Measurements from ENCODE around the gene RBM38.

RBM38 gene

DNA sequence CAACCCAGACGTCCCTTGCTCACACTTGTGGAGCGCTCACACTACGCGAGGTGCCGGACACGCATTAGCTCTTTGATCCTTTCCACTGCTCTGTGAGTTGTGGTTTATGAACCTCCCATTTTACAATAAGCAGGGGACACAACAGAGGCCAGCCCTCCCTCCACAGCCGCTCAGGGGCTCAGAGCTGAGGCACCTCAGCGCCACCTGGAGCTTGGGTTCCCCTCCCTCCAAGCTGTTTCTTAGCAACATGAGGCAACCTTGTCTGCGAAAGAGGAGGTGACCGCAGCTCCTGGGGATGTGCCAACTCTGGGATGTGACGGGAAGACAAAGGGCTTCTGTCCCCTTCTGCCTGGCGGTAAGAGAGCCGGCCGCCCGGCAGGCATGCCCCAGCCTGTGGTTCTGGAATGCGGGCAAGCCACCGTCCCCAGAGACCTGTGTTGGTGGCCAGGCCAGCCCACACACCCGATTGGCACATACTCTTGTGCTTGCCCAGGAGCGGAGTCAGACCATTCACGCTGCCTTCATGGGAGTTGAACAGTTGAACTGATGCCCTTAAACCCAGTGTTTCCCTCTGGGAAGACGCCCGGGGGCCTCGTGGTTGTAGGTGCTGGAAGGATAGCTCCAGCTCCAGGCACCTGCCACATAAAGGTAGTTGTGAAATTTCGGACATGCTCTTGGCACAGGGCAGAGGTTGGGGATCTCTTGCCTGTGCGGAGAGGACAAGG lies 44.5 kb downstream of the RBM38 start:
- peak; percentile 89 for DNase-seq (ENCODE audit: low spot score)

GRCh38 chr20:57436223-57436545 lies 45.0 kb downstream of the RBM38 start:
- no peak for DNase-seq (ENCODE audit: low spot score)

DNA sequence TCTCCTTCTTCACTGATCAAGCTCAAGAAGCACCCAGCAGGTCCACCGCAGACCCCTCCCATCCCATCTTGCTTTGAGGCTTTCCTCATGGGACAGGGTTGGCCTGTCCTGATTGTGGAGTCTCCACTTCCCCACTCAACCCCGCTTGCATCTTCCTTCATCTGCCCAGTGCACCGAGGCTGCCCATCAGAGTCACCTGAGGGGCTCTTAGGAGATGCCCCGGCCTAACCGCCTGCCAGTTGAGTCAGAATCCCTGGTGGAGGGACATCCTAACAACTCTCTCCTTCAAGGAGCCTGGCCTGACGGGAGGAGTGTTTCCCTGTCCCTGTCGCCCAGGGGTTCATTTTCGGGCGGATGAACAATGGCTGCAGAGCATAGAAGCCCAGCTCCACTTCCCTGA lies 46.1 kb downstream of the RBM38 start:
- no peak for DNase-seq (ENCODE audit: low spot score)

- no peak for DNase-seq (ENCODE audit: low spot score)
Observed at GRCh38 chr20:57437672-57438330, 46.6 kb downstream of the RBM38 start.

DNA sequence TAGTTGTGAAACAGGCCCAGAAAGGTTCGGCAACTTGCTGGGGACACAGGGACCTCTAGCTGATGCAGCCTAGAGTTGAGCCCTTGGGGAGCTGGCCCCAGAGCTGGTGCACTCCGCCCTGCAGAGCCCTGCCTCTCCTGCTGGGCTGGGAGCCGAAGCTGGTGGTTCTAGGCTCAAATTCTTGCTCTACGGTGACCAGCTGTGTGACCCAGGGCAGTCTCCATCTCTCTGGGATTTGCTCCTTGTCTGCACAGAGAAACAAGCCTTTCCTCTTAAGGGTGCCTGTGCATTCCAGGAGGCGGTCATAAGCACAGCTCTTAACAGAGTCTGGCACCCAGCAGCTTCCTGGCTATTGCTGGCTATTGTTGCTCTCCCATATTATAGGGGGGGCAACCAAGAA lies 47.4 kb downstream of the RBM38 start:
- DNase-seq (ENCODE audit: low spot score): no peak

DNA sequence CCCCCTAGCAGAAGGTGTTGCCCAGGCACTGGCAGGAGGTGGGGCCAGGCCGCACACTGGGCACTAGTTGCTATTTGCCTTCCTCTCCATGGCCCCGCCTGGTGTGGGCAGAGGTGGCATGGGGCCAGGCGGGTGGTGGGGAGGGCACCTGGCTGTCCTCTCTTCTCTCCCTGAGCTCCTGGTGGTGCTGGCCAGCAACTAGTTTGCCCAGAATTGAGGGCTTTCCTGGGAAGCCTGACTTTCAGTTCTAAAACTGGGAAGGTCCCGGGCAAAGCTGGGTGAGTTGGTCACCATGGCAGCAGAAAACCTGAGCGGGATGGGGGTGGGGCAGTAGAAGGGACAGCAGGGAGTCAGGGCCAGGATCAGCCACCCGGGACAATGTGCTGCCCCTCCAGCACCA lies 48.2 kb downstream of the RBM38 start:
- DNase-seq (ENCODE audit: low spot score): peak; percentile 37

DNA sequence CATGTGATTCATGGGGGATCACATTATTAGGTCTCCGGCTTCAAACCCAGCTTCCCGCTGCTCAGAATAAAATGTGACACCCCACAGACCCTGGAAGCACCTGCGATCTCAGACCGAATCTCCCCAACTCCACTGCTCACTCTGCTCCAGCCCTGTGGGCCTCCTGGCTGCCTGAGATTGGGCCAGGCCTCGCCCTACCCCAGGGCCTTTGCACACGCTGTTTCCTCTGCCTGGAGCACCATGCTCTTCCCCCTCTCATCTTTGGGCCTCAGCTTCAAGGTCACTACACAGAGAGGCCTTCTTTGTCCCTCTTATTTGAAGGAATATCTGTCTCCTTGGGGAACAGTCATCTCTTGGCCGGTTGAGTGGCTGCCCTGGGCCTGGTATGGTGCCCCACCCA lies 48.8 kb downstream of the RBM38 start:
- no peak for DNase-seq (ENCODE audit: low spot score)

DNA sequence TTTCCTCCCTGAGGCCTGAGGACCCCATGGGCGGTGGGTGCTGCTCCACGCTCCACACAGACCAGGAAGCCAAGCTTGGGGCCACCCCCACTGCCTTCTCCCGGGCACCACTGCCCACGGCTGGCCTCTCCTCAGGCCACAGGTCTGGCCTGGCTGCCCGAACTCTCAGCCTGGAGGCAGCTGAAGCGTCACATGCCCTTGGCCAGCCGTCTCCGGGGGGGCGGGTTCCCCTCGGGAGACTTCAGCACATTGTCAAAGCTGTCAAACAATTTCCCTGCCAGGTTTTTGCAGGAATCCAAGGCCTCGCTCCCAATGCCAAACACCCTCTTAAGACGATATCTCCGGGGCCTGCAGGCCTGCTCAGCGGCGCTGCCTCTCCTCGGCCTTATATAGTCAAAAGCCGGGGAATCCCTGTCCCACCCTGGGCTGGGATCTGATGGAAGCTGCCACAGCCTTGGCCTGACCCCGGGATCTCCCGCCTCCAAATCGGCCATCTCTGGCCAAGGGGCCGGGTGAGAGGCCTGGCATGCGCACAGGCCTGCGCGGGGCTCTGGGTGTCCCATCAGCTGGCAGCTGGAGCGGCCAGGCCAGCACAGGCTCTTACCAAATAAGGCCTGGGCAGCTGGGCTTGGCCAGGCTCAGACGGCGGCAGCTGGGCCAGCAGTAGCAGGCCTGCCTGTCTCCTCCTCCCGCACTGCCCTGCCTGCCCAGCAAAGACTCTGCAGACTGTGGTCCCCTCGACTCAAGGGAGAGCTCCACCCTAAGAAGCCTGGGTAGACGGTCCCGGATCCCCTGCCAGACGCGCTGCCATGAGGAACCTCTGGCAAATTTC lies 49.7 kb downstream of the RBM38 start:
- DNase-seq (ENCODE audit: low spot score): no peak

DNA sequence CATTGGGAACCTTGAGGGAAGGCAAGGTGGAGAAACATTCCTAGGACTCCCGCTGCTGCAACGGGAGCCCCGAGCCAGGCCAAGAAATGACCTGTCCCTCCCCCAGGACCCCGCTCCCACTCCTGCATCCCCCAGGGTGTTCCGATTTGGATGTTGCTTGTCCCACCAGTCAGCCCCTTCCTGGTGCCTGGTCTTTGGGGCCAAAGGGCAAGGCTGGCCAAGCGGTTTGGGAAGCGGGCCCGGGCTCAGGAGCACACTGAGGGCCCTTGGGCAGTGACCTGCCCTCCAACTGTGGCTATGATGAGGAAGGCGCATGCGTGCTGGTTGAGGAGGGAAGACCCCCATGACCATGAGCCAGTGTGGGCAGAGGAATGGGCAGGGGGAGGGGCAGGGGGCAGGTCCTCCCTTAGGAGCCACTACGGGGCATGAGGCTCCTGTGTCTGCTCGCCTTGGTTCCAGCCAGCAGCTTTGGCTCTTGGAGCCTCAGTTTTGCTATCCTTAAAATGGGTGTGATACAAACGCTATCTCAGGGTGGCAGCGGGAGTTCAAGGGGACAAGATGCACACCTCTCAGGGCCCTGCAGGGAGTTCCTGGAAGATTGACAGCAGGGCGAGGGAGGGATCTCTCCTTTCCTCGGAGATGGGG lies 50.4 kb downstream of the RBM38 start:
- no peak for DNase-seq (ENCODE audit: low spot score)

- no peak for DNase-seq (ENCODE audit: low spot score)
Observed at GRCh38 chr20:57442158-57442887, 51.1 kb downstream of the RBM38 start.

GRCh38 chr20:57442888-57443239 lies 51.7 kb downstream of the RBM38 start:
- no peak for DNase-seq (ENCODE audit: low spot score)

- no peak for DNase-seq (ENCODE audit: low spot score)
Observed at GRCh38 chr20:57443349-57444265, 52.4 kb downstream of the RBM38 start.

- DNase-seq (ENCODE audit: low spot score): no peak
Observed at GRCh38 chr20:57444394-57445048, 53.3 kb downstream of the RBM38 start.

DNA sequence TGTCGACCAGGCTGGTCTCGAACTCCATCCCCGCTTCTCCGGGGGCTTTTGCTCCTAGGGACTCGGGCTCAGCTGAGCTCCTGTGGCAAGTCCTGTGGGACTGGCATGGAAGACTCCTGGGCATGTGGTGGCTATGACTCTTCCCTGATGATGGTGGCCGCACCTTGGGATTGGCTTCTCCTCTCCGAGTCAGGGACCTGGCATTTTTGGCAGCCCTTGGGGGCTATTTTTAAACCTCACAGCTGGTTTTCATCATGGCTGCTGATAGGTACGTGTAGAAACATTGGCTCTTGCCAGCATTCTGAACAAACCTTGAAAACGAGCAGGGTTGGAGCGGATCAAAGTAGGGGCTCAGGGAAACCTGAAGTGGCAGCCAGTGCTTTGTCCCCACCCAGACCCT lies 54.1 kb downstream of the RBM38 start:
- peak; percentile 7 for DNase-seq (ENCODE audit: low spot score)

DNA sequence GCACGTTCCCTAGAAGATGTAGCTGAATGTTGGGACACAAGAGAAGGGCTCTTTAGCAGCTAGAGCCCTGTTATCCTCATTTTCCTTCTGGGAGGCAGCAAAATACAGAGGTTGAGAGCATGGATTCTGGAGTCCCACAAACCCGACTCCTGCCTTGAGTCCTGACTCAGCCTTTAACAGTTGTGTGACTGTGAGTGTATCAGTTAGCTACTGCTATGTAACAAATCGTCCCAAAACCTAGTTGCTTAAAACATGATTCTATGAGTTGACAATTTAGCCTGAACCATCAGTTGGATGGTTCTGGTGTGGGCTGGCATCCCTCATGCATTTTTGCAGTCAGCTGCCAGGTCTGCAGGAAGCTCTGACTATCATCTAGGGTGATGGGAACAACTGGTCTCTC lies 54.6 kb downstream of the RBM38 start:
- no peak for DNase-seq (ENCODE audit: low spot score)

DNA sequence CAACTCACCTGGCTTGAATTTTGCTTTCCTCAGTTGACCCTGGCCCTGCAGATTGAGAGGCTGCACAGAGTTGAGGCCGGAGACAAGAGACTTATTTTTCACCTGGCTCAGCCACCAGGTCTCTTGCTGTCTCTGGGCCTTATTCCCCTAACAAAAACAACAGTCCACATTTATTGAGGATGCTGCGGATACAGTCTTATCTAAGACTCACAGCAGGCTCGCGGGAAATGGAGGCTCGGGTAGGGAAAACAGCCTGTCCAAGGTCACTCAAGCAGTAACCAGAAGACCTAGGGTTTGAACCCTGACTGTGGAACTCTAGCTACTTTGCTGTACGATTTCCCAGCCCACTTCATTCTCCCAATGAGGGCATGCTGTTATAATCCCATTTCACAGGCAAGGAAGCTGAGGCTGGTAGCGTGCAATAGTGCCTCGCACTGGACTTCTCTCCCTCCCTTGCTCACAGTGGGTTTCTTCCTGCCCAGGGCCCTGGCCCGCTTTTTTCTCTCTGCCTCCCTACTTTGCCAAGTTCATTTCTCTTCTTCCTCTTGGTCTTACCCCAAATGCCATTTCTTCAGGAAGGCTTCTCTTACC lies 57.7 kb downstream of the RBM38 start:
- DNase-seq (ENCODE audit: low spot score): no peak

GRCh38 chr20:57449398-57450354 lies 58.5 kb downstream of the RBM38 start:
- DNase-seq (ENCODE audit: low spot score): peak; percentile 15

DNA sequence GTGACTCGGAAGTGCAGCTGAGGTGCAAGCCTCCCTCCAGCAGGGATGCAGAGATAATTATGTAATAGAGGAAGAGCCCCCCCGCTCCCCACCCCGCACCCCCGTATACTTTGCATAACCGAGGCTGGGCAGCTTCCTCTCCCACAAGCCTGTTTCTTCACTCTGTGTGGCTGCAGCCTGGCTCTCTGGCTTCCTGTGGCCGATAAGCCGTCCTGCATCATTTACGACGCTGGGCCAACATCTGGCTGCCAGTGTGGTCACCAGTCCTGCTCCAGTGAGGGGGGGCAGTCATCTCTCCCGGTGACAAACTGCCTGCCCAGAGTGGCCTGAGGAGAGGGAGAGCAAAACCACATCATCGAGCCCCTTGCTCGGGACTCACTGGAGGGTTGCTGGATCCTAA lies 59.2 kb downstream of the RBM38 start:
- DNase-seq (ENCODE audit: low spot score): no peak

DNA sequence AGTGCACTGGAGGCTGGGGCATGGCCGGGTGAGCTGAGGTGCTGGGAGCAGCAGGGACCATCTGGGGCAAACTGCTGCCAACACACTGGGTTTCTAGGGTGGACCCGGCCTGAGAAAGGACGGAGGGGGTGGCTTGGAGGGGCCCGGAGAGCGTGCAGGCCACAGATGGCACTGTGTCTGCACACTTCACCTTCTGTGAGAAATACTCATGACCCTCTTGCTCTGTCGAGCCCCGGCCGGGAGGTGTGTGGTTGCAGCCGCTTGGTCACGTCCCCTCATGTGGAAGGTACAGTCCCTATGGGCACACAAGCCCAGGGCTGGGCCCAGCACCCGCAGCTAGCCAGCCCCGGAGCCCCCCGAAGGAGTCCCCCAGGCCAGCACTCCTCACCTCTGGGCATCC lies 59.7 kb downstream of the RBM38 start:
- no peak for DNase-seq (ENCODE audit: low spot score)

Data from LoVo (cell line).